ENCODE data around the gene MATN1. TPM values are rescaled to one million over a fixed set of nuclear protein-coding genes. Genes with fewer than 3 reads are reported as not detected.

MATN1 gene
- total and polyA plus RNA-seq, 2 of the 4 experiments (the other 2 are of a cell fraction): 0.27 TPM; not detected in 1

DNA sequence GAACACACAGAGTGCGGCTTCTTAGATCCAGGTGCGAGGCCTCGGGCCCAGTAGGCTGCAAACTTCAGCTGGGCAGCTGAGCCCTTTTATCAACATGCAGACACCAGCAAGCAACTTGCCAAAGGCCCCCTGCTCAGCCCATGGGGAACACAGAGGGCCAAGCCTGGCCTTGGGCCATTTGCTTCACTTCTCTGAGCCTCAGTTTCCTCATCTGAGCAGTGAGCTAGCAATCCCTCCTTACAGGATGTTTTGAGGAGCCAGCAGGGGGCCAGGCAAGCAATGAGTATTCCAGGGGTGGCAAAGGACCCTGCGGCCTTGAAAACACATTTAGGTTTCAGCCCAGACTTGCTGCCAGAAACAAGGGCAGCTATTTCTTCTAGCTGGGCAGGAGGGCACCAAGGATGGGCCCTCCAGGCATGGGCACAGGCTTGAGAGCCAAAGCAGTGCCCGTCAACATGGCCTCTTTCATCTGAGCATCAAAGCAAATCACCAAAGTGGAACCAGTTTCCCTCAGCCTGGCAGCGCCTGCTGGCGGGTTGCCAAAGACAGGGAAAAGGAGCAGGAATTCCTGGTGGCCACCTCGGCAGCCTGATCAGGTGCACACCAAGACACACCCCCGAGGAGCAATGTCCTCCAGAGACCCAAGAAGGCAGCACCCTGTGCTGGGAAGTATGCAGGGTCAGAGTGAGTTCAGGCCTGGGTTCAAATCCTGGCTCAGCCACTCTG lies 1.4 kb downstream of the MATN1 start:
- Histone ChIP-seq H2BK5ac (ENCODE audit: low read depth, low read length, poor library complexity, severe bottlenecking) (no peak overlapping the region), H4K5ac (ENCODE audit: low read depth, low read length) (no peak overlapping the region), H3K27ac (ENCODE audit: insufficient read depth, low read length) (no peak overlapping the region), H3K56ac (ENCODE audit: extremely low read depth, insufficient read depth, low read length) (no peak overlapping the region), H3K36me3 (ENCODE audit: control insufficient read depth, insufficient read depth, low read length) (no peaks in the 10 kb centered on the region), H3K4ac (ENCODE audit: low read depth, low read length) (no peak overlapping the region), H3K9ac (ENCODE audit: low read depth, low read length) (no peak overlapping the region), H3K79me1 (ENCODE audit: low read depth in 1 of 2, low read length in 2 of 2) (peaks cover 0 to 6% of the 10 kb centered on the region in 2 experiments; a peak in 1 of 4 replicates), H3K14ac (replicated peaks; ENCODE audit: low read depth, low read length) (no peak overlapping the region), H2BK15ac (ENCODE audit: low read depth, low read length) (no peak overlapping the region), H4K91ac (ENCODE audit: insufficient read depth, low read depth, low read length) (no peak overlapping the region), H3K4me2 (ENCODE audit: low read depth, low read length) (no peak overlapping the region), H3K27me3 (ENCODE audit: control insufficient read depth, insufficient read depth, low read length) (no peaks in the 10 kb centered on the region), H3K23ac (ENCODE audit: low read depth, low read length) (no peak overlapping the region), H3K9me1 (ENCODE audit: insufficient read depth, low read length) (0 out of 2 replicates have a peak, but pooled peaks cover 2% of the 10 kb centered on the region), H3K4me3 (ENCODE audit: insufficient read depth, low read depth, low read length) (no peak overlapping the region), H3K9me3 (ENCODE audit: control insufficient read depth, insufficient read depth, low read length) (no peaks in the 10 kb centered on the region), H2AK9ac (replicated peaks; ENCODE audit: low read depth, low read length, poor library complexity) (no peak overlapping the region), H3K18ac (ENCODE audit: low read depth, low read length) (no peak overlapping the region), H2AFZ (replicated peaks; ENCODE audit: low read length, poor library complexity) (no peak overlapping the region), H2AK5ac (ENCODE audit: low read depth, low read length) (no peak overlapping the region), H4K8ac (ENCODE audit: low read depth in 2 of 2, low read length in 2 of 2) (no peak overlapping the region), H3K4me1 (ENCODE audit: control insufficient read depth, insufficient read depth, low read length) (peaks cover 9% of the 10 kb centered on the region; the same call in 1 of the 2 replicates), H2BK120ac (ENCODE audit: low read depth, low read length) (no peak overlapping the region), H2BK20ac (ENCODE audit: low read depth, low read length) (no peak overlapping the region), H4K20me1 (ENCODE audit: insufficient read depth, low read length) (peaks cover 6% of the 10 kb centered on the region)
- ATAC-seq (ENCODE audit: low read depth) (no peak), DNase-seq (no peak)
- CTCF ChIA-PET: interaction anchor here (0.6 to 1.1 kb wide), 2 partner anchors 57 to 142 kb away, joined by 3 to 7 read pairs; no protein-coding TSS in a partner anchor
- in situ Hi-C loops (cut with MboI; ENCODE audit: low sequenced_read_pairs): loop anchor here (5.0 kb wide), 1 partner anchor 40 kb away; no protein-coding TSS in a partner anchor
- POLR2A ChIA-PET (ENCODE audit: unreplicated experiment): no interaction called here
- TF ChIP-seq MAZ (IDR thresholded peaks at IDR 0.05; ENCODE audit: borderline replicate concordance, low read depth, low read length) (no peak), BHLHE40 (IDR thresholded peaks at IDR 0.05; ENCODE audit: low read depth, low read length) (no peak), RFX5 (IDR thresholded peaks at IDR 0.05; ENCODE audit: low read depth, low read length) (no peak), FOS (IDR thresholded peaks at IDR 0.05; ENCODE audit: low read depth, low read length) (no peak)
- intact Hi-C loops (cut with micrococcal nuclease): no loop called here
- dilution Hi-C loops (cut with HindIII; ENCODE audit: low sequenced_read_pairs, unreplicated experiment): no loop called here
- WGBS, 2 experiments (ENCODE audit: extremely low coverage in 2 of 2, insufficient read length in 1 of 2): no CpG with 5 or more reads among the region's 9 CpGs
- BruUV-seq (replicated peaks): no TSS peak

Measured in IMR-90 (cell line).